Measurements from ENCODE around the gene YEATS4. TPM values are rescaled to one million over a fixed set of nuclear protein-coding genes. Genes with fewer than 3 reads are reported as not detected.

YEATS4 gene
- polyA plus RNA-seq, 3 donors, result 6.6 to 20.9 (median 16.0) TPM

- no peak overlapping the region for H3K4me2 ChIP-seq (replicated peaks; ENCODE audit: extremely low read depth, low read length, poor library complexity, severe bottlenecking)
- H3K27ac ChIP-seq (ENCODE audit: low read depth in 1 of 2, low read length in 2 of 2), result no peak overlapping the region
- H3K4me3 ChIP-seq (replicated peaks in 1 of 3; ENCODE audit: low read depth in 2 of 3, low read length in 3 of 3), result no peak overlapping the region
- no peak overlapping the region for H3K4me3 Mint-ChIP-seq
- DNase-seq, result no peak
- H3K4me1 Mint-ChIP-seq, result no peaks in the 10 kb centered on the region
- no peaks in the 10 kb centered on the region for H3K4me1 ChIP-seq (ENCODE audit: control insufficient read depth in 1 of 2, insufficient read depth in 2 of 2, low read length in 2 of 2)
- H3K27me3 ChIP-seq (ENCODE audit: control insufficient read depth in 2 of 2, insufficient read depth in 2 of 2, low read length in 2 of 2), result no peaks in the 10 kb centered on the region
- H3K36me3 ChIP-seq (replicated peaks in 1 of 2; ENCODE audit: control insufficient read depth in 1 of 2, insufficient read depth in 2 of 2, low read length in 2 of 2), result no peaks in the 10 kb centered on the region
- peaks cover 5 to 12% of the 10 kb centered on the region in 2 donors for H3K36me3 Mint-ChIP-seq
- no peaks in the 10 kb centered on the region for H3K27me3 Mint-ChIP-seq (ENCODE audit: low read depth in 3 of 3)
- TF ChIP-seq CTCF (IDR thresholded peaks at IDR 0.05), result no peak
- no peak overlapping the region for H2AFZ ChIP-seq (ENCODE audit: insufficient read depth, low read depth, low read length, poor library complexity, severe bottlenecking)
- H3K79me2 ChIP-seq (ENCODE audit: insufficient read depth, low read length), result no peaks in the 10 kb centered on the region
- H3K9ac ChIP-seq (ENCODE audit: insufficient read depth, low read length, poor library complexity, severe bottlenecking), result no peak overlapping the region
- H3K9me3 ChIP-seq (replicated peaks in 1 of 2; ENCODE audit: control insufficient read depth in 1 of 2, insufficient read depth in 1 of 2, low read length in 2 of 2), result no peaks in the 10 kb centered on the region
- no peak overlapping the region for H3K27ac Mint-ChIP-seq
- 100% methylated on average over 1 of the region's 2 CpGs for WGBS (ENCODE audit: insufficient coverage)
- intact Hi-C loops (cut with micrococcal nuclease), result no loop called here
- H4K20me1 ChIP-seq (ENCODE audit: insufficient read depth, low read length), result no peaks in the 10 kb centered on the region
- no peaks in the 10 kb centered on the region for H3K9me3 Mint-ChIP-seq
Observed at GRCh38 chr12:69406217-69406616, 46.7 kb downstream of the YEATS4 start.

- Histone ChIP-seq H3K4me3 (replicated peaks in 1 of 3; ENCODE audit: low read depth in 2 of 3, low read length in 3 of 3) (no peak overlapping the region), H3K79me2 (ENCODE audit: insufficient read depth, low read length) (no peaks in the 10 kb centered on the region), H2AFZ (ENCODE audit: insufficient read depth, low read depth, low read length, poor library complexity, severe bottlenecking) (no peak overlapping the region), H3K27me3 (ENCODE audit: control insufficient read depth in 2 of 2, insufficient read depth in 2 of 2, low read length in 2 of 2) (no peaks in the 10 kb centered on the region), H3K9ac (ENCODE audit: insufficient read depth, low read length, poor library complexity, severe bottlenecking) (no peak overlapping the region), H3K9me3 (replicated peaks in 1 of 2; ENCODE audit: control insufficient read depth in 1 of 2, insufficient read depth in 1 of 2, low read length in 2 of 2) (no peaks in the 10 kb centered on the region), H3K27ac (ENCODE audit: low read depth in 1 of 2, low read length in 2 of 2) (no peak overlapping the region), H4K20me1 (ENCODE audit: insufficient read depth, low read length) (no peaks in the 10 kb centered on the region), H3K4me2 (replicated peaks; ENCODE audit: extremely low read depth, low read length, poor library complexity, severe bottlenecking) (no peak overlapping the region), H3K36me3 (replicated peaks in 1 of 2; ENCODE audit: control insufficient read depth in 1 of 2, insufficient read depth in 2 of 2, low read length in 2 of 2) (no peaks in the 10 kb centered on the region), H3K4me1 (ENCODE audit: control insufficient read depth in 1 of 2, insufficient read depth in 2 of 2, low read length in 2 of 2) (no peaks in the 10 kb centered on the region)
- Mint-ChIP-seq H3K4me1 (no peaks in the 10 kb centered on the region), H3K9me3 (peaks cover 0 to 2% (median 0%) of the 10 kb centered on the region in 7 donors), H3K4me3 (no peak overlapping the region), H3K27me3 (ENCODE audit: low read depth in 3 of 3) (no peaks in the 10 kb centered on the region), H3K36me3 (peaks cover 11 to 16% of the 10 kb centered on the region in 2 donors), H3K27ac (no peak overlapping the region)
- WGBS (ENCODE audit: insufficient coverage), result 100% methylated on average over 5 of the region's 9 CpGs
- intact Hi-C loops (cut with micrococcal nuclease), result no loop called here
- no peak for TF ChIP-seq CTCF (IDR thresholded peaks at IDR 0.05)
- DNase-seq, result no peak
Observed at GRCh38 chr12:69410571-69410970, 51.0 kb downstream of the YEATS4 start.
